PC-9 (cell line): ENCODE measurements around the gene GLRX.

Source experiments
- CTCF ChIP-seq: fragments of 200-600 bp; sonication (generic); conservative IDR thresholded peaks from 2 replicates; pipeline ENCODE4 v1.6.1; 2017; ENCODE audit warnings: mixed run types, antibody characterized with exemption, mild to moderate bottlenecking, moderate library complexity
- EZH2 ChIP-seq: fragments of 200-600 bp; sonication (generic); IDR thresholded peaks from 2 replicates; pipeline ENCODE4 v1.8.0; 2017; ENCODE audit warnings: antibody characterized with exemption, low read depth

DNA sequence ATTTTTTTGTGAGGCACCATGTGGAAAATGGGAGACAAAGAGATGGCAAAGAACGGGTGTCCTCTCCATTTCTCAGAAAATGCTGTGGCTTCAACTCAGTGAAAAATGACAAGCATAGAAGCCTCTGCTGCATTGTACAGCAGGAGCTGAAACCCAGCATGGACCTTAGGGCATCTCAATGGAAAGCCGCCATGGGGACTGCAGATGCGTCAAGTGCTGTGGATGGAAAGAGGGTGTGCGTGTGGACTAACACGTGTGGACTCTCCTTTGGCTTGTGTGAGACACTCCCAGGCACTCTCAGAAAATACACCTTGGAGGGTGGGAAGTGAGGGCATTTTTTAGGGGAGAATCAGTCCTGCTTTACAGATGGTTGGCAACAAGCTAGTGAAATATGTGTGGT is 2.2 kb upstream of the GLRX start:
- TF ChIP-seq CTCF = no peak
- TF ChIP-seq EZH2 = no peak
